Activated CD8-positive, alpha-beta memory T cell treated with anti-CD3 and anti-CD28 coated beads for 48 hours (primary cell): ENCODE data around the gene SRC.
A peak's percentile ranks its signal among the peaks of the same experiment; 100 is the strongest.

Experiments used
- DNase-seq, 3 experiments: peaks; one replicate each; pipeline ENCODE4 v3.0.0-alpha.2; 2020; ENCODE audit warnings: low read depth in 2 of 3, low spot score in 2 of 3

The SRC gene

DNA sequence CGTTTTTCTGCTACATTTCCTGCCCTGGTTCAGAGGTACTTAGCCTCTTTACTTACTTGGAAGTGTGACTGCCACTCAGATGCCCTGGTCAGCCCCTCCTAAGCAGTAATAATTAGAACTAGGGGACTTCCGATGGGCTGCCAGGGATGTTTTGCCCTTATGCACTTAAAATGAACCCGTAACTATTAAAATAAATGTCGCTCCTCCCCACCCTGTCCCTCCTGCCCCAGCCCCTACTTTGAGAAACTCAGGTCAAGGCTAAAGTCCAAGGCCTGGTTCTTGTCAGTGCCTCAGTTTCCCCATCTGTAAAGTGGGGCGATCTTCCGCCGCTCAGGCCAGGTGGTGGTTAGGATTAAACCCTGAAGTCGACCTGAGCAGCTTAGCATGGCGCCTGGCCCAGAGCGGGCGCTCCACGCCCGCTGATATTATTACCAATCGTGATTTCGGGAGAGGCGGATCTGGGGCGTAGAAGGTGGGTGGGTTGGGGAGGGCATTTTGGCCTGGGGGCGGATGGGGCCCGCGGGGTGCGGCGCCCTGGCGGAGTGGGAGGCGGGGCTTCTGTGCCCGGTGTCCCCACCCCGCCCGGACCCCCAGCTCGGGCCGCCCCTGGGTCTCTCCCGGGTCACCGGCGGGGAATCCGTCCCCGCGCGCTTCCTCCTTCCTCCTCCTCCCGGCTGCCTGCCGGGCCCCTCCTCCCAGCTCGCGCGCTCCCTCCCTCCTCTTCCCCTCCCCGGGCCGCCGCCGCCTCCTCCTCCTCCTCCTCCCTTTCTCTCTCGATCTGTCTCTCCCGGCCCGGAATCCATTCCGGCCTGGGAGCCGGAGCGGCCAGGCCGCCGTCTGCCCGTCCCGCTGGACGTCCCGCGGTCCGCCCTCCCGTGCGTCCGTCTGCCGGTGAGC lies at the start of gene SRC:
SRC (plus strand) TSS at position 802 of the 897 bp plus-strand sequence. CDS start 38,014 bp downstream, outside the sequence.
- peak in 2 of 3 experiments; percentile 11 to 24 for DNase-seq

GRCh38 chr20:37296371-37296770 lies 49.6 kb upstream of the SRC start:
- DNase-seq, result no peak

GRCh38 chr20:37297066-37297736 lies 48.7 kb upstream of the SRC start:
- no peak for DNase-seq

DNA sequence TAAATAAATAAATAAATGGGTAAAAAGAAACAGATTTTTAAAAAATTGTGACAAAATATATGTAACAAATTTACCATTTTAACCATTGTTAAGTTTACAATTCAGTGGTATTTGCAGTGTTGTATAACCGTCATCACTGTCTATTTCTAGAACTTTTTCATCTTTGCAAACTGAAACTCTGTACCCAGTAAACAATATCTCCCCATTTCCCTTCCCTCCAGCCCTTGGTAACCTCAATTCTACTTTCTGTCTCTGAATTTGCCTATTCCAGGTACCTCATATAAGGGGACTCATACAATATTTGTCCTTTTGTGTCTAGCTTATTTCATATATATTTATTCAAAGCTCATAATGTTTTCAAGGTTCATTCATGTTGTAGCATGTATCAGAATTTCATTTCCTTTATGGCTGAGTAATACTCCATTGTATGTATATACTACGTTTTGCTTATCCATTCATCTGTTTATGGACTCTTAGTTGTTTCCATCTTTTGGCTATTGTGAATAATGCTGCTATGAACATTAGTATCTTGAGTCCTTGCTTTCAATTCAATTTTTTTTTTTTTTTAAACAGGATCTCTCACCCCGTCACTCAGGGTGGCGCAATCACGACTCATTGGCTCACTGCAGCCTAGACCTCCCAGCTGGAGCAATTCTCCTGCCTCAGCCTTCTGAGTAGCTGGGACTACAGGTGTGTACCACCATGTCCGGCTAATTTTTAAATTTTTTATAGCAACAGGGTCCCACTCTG lies 47.6 kb upstream of the SRC start:
- no peak for DNase-seq

- DNase-seq, result no peak
Measured at GRCh38 chr20:37299718-37300528, 46.0 kb upstream of the SRC start.

DNA sequence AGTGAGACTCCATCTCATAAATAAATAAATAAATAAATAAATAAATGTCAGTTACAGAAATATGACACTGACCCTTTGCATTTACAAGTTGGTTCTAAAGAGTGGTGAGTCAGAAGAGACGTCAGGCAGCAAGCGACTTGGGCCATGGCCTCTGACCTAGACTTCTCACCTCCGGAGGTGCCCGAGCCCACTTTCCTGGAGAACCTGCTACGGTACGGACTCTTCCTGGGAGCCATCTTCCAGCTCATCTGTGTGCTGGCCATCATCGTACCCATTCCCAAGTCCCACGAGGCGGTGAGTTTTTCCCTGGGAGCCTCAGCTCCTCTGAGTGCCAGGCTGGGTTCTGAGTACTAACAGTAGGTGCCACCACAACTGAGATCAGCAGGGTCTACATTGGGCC lies 44.8 kb upstream of the SRC start:
- no peak for DNase-seq

- no peak for DNase-seq
Measured at GRCh38 chr20:37301558-37301957, 44.4 kb upstream of the SRC start.

GRCh38 chr20:37302981-37303380 lies 43.0 kb upstream of the SRC start:
- DNase-seq, result no peak

GRCh38 chr20:37303637-37304036 lies 42.3 kb upstream of the SRC start:
- no peak for DNase-seq

DNA sequence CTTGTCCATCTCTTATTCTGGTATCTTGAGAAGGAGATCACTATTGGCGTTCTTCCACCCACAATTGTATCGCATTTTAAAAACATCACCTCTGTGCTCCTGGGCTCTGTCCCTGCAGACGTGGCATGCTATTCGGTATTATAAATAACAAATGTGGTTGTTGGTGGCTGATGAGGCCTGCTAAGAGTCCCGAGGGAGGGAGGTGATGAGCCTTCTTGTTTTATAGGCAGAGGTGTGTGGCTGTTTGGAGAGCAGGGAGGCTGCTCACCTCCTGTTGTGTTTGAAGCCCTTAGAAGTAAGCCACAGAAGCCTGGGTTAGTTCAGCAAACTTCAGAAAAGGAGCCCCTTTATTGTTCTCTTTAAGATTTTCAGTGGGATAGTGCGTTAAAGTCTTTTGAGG lies 40.9 kb upstream of the SRC start:
- DNase-seq, result no peak

DNA sequence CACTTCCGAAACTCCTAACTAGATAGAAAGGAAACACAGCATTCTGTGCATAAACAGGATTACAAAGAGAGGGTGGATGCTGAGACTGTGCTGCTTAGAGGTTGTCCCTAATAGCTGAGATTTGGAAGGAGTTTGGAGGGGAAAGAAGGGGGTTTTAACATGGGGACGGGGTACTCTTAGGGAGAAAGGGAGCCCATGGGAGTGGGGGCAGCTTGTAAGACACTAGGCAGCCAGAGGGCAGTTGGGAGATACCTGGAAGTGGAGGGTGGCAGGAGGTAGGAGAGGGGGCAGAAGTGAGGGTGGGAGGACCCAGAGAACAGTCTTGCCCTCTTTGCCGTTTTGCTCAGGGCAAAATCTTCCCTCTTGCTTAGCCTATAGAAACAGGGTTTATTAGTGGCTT lies 40.1 kb upstream of the SRC start:
- no peak for DNase-seq

- no peak for DNase-seq
Measured at GRCh38 chr20:37308086-37309050, 37.6 kb upstream of the SRC start.

- no peak for DNase-seq
Measured at GRCh38 chr20:37309290-37309689, 36.6 kb upstream of the SRC start.

DNA sequence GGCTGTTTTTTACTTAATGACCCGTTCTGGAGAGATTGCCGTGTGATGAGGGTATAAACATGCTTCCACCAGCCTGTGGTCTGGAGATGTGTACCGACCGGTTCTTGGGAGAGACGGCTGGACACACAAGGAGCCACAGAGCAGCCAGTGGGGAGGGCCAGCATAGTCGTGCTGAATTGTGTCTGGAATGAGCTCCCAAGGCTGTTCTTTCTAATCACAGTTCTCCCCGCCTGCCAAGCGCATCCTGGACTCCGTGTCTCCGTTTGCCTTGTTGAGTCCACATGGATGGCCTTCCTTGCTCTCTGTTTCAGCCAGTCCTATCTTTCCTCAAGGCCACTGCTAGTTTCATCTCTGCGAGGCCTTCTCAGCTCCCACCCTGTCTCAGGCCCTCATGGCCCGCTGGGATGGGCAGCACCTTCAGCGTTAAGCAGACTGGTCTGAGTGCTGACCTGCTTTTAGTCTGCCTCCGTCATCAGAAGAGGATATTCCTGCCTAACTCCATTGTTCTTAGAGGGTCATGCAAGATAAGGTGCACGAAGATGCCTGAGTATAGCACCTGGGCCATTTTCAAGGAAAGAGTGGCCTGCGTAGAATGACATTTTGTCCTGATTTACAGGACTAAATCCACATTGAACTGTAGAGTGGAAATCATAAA lies 35.9 kb upstream of the SRC start:
- no peak for DNase-seq

DNA sequence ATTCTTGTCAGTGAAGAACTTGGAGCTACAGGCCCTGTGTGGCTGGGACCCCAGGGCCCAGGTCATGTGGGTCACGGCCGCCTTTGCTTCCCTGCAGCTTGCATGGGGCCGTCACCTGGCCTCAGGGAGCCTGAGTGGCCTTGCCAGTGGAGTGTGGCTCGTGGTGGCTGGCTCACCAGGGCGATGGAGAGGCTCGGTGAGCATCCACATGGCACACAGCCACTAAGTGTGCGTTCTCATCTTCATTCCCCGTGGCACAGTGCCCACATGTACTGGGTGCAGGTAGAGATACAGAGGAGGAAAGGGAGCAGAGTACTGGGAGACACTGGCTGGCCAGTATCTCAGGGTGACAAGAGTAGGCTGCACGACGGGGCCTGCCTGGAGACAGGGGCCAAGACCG lies 35.0 kb upstream of the SRC start:
- no peak for DNase-seq

- no peak for DNase-seq
Measured at GRCh38 chr20:37311710-37312355, 34.1 kb upstream of the SRC start.

DNA sequence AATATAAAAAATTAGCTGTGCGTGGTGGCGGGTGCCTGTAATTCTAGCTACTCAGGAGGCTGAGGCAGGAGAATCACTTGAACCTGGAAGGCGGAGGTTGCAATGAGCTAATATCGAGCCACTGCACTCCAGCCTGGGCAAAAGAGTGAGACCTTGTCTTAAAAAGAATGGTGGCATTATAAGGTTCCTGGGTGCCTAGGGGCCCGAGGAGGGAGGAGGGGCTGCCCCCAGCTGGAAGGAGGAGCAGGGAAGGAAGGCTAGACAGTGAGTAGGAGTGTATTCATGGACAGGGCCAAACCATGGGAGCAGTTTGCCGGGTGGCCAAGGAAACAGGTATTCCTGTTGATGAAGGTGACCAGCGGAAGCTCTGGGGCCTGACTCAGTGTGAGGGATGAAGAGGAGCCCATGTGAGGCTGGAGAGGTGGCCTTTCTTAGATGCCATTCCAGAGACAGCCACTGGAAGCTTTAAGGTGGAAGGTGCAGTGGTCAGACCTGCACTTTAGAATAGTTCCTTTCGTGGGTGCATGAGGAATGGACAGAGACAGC lies 32.3 kb upstream of the SRC start:
- no peak for DNase-seq

DNA sequence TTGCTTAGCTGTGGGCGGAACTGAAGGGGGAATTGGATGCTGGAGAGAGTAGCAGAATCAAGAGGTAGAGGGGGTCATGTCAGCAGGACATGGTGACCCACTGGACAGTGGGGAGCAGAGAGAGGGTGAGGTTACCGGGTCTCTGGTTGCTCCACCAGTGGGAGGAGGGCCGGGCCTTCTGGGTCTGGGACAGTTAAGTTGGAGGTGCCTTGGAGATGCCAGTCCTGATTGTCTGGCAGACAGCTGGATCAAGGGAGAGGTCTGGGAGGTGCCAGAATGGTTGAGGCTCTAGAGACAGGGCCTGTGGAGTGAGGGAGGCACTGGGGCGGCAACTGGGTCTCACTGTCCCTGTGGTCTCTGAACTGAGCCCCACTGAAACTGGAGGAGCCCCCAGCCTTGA lies 31.8 kb upstream of the SRC start:
- DNase-seq, result no peak
